H9 (cell line): ENCODE data around the gene XKRX. TPM values are rescaled to one million over a fixed set of nuclear protein-coding genes. Genes with fewer than 3 reads are reported as not detected.

Experiments used
- DNase-seq: peaks from one replicate; pipeline ENCODE4 v3.0.0-alpha.2; 2017
- H2AFZ ChIP-seq: one replicate; pipeline ENCODE4 v1.6.1; 2013; ENCODE audit warnings: mild to moderate bottlenecking, low read length, control low read depth, moderate library complexity
- H2AK5ac ChIP-seq: 2 replicates; pipeline ENCODE4 v1.6.1; 2013; ENCODE audit warnings: low read length, control low read depth, mixed read lengths; ENCODE audit not compliant: insufficient read length
- H2BK120ac ChIP-seq: one replicate; pipeline ENCODE4 v1.6.1; 2013; ENCODE audit warnings: low read depth, mild to moderate bottlenecking, low read length, control low read depth, inconsistent platforms; ENCODE audit not compliant: poor library complexity, severe bottlenecking
- H2BK12ac ChIP-seq: 2 replicates; pipeline ENCODE4 v1.6.1; 2013; ENCODE audit warnings: low read length, control low read depth, mixed read lengths, low read depth; ENCODE audit not compliant: insufficient read length
- H2BK15ac ChIP-seq: 2 replicates; pipeline ENCODE4 v1.6.1; 2013; ENCODE audit warnings: low read depth, low read length, control low read depth
- H2BK20ac ChIP-seq: one replicate; pipeline ENCODE4 v1.6.1; 2013; ENCODE audit warnings: low read depth, mild to moderate bottlenecking, low read length, control low read depth, inconsistent platforms; ENCODE audit not compliant: poor library complexity, severe bottlenecking
- H2BK5ac ChIP-seq: 2 replicates; pipeline ENCODE4 v1.6.1; 2013; ENCODE audit warnings: low read length, control low read depth, mixed read lengths; ENCODE audit not compliant: insufficient read length
- H3K14ac ChIP-seq: 2 replicates; pipeline ENCODE4 v1.6.1; 2013; ENCODE audit warnings: low read length, control low read depth; ENCODE audit not compliant: insufficient read depth
- H3K18ac ChIP-seq: 2 replicates; pipeline ENCODE4 v1.6.1; 2013; ENCODE audit warnings: low read depth, mild to moderate bottlenecking, mixed read lengths, low read length, control low read depth; ENCODE audit not compliant: insufficient read length
- H3K23ac ChIP-seq: 2 replicates; pipeline ENCODE4 v1.6.1; 2013; ENCODE audit warnings: low read length, control low read depth, mixed read lengths, low read depth; ENCODE audit not compliant: insufficient read length
- H3K23me2 ChIP-seq: 2 replicates; pipeline ENCODE4 v1.6.1; 2013; ENCODE audit warnings: low read depth, mild to moderate bottlenecking, mixed read lengths, low read length, control low read depth; ENCODE audit not compliant: insufficient read length, poor library complexity, severe bottlenecking
- H3K27ac ChIP-seq: 2 replicates; pipeline ENCODE4 v1.5.1; 2013; ENCODE audit warnings: low read length, control low read depth, mixed read lengths, low read depth; ENCODE audit not compliant: insufficient read length
- H3K27me3 ChIP-seq: 2 replicates; pipeline ENCODE4 v1.6.1; 2013; ENCODE audit warnings: low read length, control low read depth, inconsistent platforms; ENCODE audit not compliant: insufficient read depth
- H3K4ac ChIP-seq: 2 replicates; pipeline ENCODE4 v1.6.1; 2013; ENCODE audit warnings: low read depth, mild to moderate bottlenecking, control low read depth, inconsistent platforms, low read length, moderate library complexity
- H3K4me1 ChIP-seq: 2 replicates; pipeline ENCODE4 v1.6.1; 2013; ENCODE audit warnings: low read length, control low read depth, inconsistent platforms; ENCODE audit not compliant: insufficient read depth
- H3K4me2 ChIP-seq: 2 replicates; pipeline ENCODE4 v1.6.1; 2013; ENCODE audit warnings: low read length, control low read depth, mixed read lengths; ENCODE audit not compliant: insufficient read length, insufficient read depth
- H3K56ac ChIP-seq: 2 replicates; pipeline ENCODE4 v1.6.1; 2013; ENCODE audit warnings: low read depth, mild to moderate bottlenecking, mixed read lengths, low read length, control low read depth; ENCODE audit not compliant: insufficient read length
- H3K79me1 ChIP-seq: 2 replicates; pipeline ENCODE4 v1.6.1; 2013; ENCODE audit warnings: low read depth, mild to moderate bottlenecking, moderate library complexity, low read length, control low read depth, inconsistent platforms; ENCODE audit not compliant: insufficient read depth, poor library complexity, severe bottlenecking
- H3K79me2 ChIP-seq: 2 replicates; pipeline ENCODE4 v1.6.1; 2013; ENCODE audit warnings: low read length, control low read depth, inconsistent platforms; ENCODE audit not compliant: insufficient read depth
- H3K9ac ChIP-seq: 2 replicates; pipeline ENCODE4 v1.6.1; 2013; ENCODE audit warnings: low read length, control low read depth, mixed read lengths; ENCODE audit not compliant: insufficient read length; ENCODE audit errors: extremely low read depth
- H3K9me3 ChIP-seq: one replicate; pipeline ENCODE4 v1.6.1; 2013; ENCODE audit warnings: low read depth, low read length, inconsistent platforms; ENCODE audit not compliant: control insufficient read depth
- H3T11ph ChIP-seq: one replicate; pipeline ENCODE4 v1.6.1; 2013; ENCODE audit warnings: mild to moderate bottlenecking, low read length, control low read depth, inconsistent platforms
- H4K20me1 ChIP-seq: one replicate; pipeline ENCODE4 v1.6.1; 2013; ENCODE audit not compliant: control insufficient read depth, insufficient read length, insufficient read depth
- H4K5ac ChIP-seq: 2 replicates; pipeline ENCODE4 v1.6.1; 2013; ENCODE audit warnings: low read depth, mild to moderate bottlenecking, mixed read lengths, low read length, control low read depth; ENCODE audit not compliant: insufficient read length
- H4K8ac ChIP-seq: replicated peaks from 2 replicates; pipeline ENCODE4 v1.6.1; 2013; ENCODE audit warnings: low read length, control low read depth, mixed read lengths, low read depth; ENCODE audit not compliant: insufficient read length
- H4K91ac ChIP-seq: 2 replicates; pipeline ENCODE4 v1.6.1; 2013; ENCODE audit warnings: low read depth, mild to moderate bottlenecking, moderate library complexity, mixed read lengths, low read length, control low read depth; ENCODE audit not compliant: insufficient read length
- H3K27ac Mint-ChIP-seq, 3 experiments: 2 replicates in 2 of 3; 3 replicates in 1 of 3; pipeline ENCODE4 v1.8.0; 2020 to 2021; ENCODE audit warnings: mixed read lengths in 3 of 3, mild to moderate bottlenecking in 1 of 3, moderate library complexity in 1 of 3
- H3K27me3 Mint-ChIP-seq: 2 replicates; pipeline ENCODE4 v1.8.0; 2021; ENCODE audit warnings: low read depth, mild to moderate bottlenecking, moderate library complexity, mixed read lengths
- H3K36me3 Mint-ChIP-seq, 3 experiments: 2 replicates in 2 of 3; 3 replicates in 1 of 3; pipeline ENCODE4 v1.8.0; 2020 to 2021; ENCODE audit warnings: low read depth in 3 of 3, mixed read lengths in 3 of 3; ENCODE audit not compliant: insufficient read depth in 1 of 3
- H3K4me1 Mint-ChIP-seq, 2 experiments: 2 replicates each; pipeline ENCODE4 v1.8.0; 2020; ENCODE audit warnings: mixed read lengths in 2 of 2
- H3K4me3 Mint-ChIP-seq, 2 experiments: 2 replicates in 1 of 2; 3 replicates in 1 of 2; pipeline ENCODE4 v1.8.0; 2020 to 2021; ENCODE audit warnings: mild to moderate bottlenecking in 2 of 2, mixed read lengths in 2 of 2, moderate library complexity in 1 of 2
- H3K9me3 Mint-ChIP-seq, 2 experiments: 2 replicates in 1 of 2; 3 replicates in 1 of 2; pipeline ENCODE4 v1.8.0; 2020; ENCODE audit warnings: mild to moderate bottlenecking in 2 of 2, mixed read lengths in 2 of 2, moderate library complexity in 1 of 2
- CTCF ChIP-seq: fragments of 200-600 bp; sonication (generic); conservative IDR thresholded peaks from 3 replicates; pipeline ENCODE4 v1.8.0; 2021; ENCODE audit warnings: antibody characterized with exemption, mild to moderate bottlenecking
- WGBS: extraction: QIAGEN DNeasy Blood & Tissue Kit; methylation state at CpG from one replicate; pipeline ENCODE4 v1.1.7; 2013; ENCODE audit warnings: missing lambda C conversion rate, low lambda C conversion rate, mixed read lengths; ENCODE audit not compliant: insufficient read length; ENCODE audit errors: extremely low coverage; 5-methylcytosine and 5-hydroxymethylcytosine counted together
- total RNA-seq: library from RNA; stranded (reverse); gene quantifications from 2 replicates; pipeline ENCODE4 v1.2.1, GENCODE V29; 2021

Gene XKRX
- total RNA-seq, 1 experiment from 2014 or later, result 0.44 TPM

GRCh38 chrX:100874325-100874724 is 54.4 kb downstream of the XKRX start, which contains the start of gene NOX1:
Gene NOX1, minus strand, starts transcription at chrX:100874359. Its CDS starts 220 bp downstream, at chrX:100874139.
- peaks cover 48 to 53% of the 10 kb centered on the region in 2 experiments for H3K9me3 Mint-ChIP-seq
- Histone ChIP-seq H3K9me3 (peaks cover 45% of the 10 kb centered on the region), H3K56ac (no peak within 1 kb of the TSS), H3K4me2 (no peak within 1 kb of the TSS), H3K4ac (no peak within 1 kb of the TSS), H3K79me2 (no peaks in the 10 kb centered on the region), H3K27ac (no peak within 1 kb of the TSS), H2BK120ac (no peak within 1 kb of the TSS), H3K79me1 (no peaks in the 10 kb centered on the region), H3K23me2 (no peaks in the 10 kb centered on the region), H4K91ac (no peak within 1 kb of the TSS), H3K27me3 (no peaks in the 10 kb centered on the region), H4K8ac (no peak within 1 kb of the TSS), H2BK12ac (no peak within 1 kb of the TSS), H4K5ac (no peak within 1 kb of the TSS), H2AK5ac (no peak within 1 kb of the TSS), H3K4me1 (no peaks in the 10 kb centered on the region), H3K23ac (no peak within 1 kb of the TSS), H3K14ac (no peak within 1 kb of the TSS), H2BK20ac (no peak within 1 kb of the TSS), H2BK15ac (no peak within 1 kb of the TSS), H4K20me1 (no peaks in the 10 kb centered on the region), H2BK5ac (no peak within 1 kb of the TSS), H3K18ac (no peak within 1 kb of the TSS), H3T11ph (no peak within 1 kb of the TSS), H2AFZ (no peak within 1 kb of the TSS), H3K9ac (no peak within 1 kb of the TSS)
- H3K36me3 Mint-ChIP-seq, result peaks cover 0 to 2% (median 2%) of the 10 kb centered on the region in 3 experiments; a peak in 2 of 7 replicates
- H3K4me1 Mint-ChIP-seq, result peaks cover 3% of the 10 kb centered on the region in 2 experiments
- no peak for DNase-seq
- H3K27ac Mint-ChIP-seq, result no peak within 1 kb of the TSS
- H3K27me3 Mint-ChIP-seq, result no peaks in the 10 kb centered on the region
- no CpG with 5 or more reads among the region's 2 CpGs for WGBS
- TF ChIP-seq CTCF, result no peak
- H3K4me3 Mint-ChIP-seq, result no peak within 1 kb of the TSS
